GM19193 (cell line): Measurements from ENCODE around the gene ARMC3.

ENCODE experiments used
- POLR2A ChIP-seq: IDR thresholded peaks from 4 replicates; pipeline ENCODE4 v1.6.1; 2011; ENCODE audit not compliant: insufficient read depth, insufficient read length; ENCODE audit errors: extremely low read depth

The ARMC3 gene

GRCh38 chr10:23051855-23052331 lies 124.0 kb downstream of the ARMC3 start:
- no peak for TF ChIP-seq POLR2A

DNA sequence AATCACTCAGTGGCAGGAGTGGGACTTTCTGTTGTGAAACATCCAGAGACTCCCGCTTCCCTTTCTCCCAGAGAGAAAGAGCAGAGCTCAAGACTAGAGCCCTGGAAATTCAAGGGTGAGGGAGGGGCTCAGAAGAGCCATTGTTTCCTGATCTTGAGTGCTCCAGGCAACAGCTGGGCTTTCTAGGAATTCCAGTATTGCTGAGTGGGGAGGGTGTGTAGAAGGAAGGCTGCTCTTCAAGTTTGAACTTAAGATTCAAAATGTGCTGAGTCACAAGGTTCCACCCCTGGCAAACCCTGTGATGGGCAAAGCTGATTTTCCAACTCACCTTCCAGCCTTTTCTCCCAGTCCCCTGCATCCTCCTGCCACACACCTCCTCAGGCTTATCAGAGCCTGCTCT lies 125.2 kb downstream of the ARMC3 start:
- TF ChIP-seq POLR2A, result no peak

GRCh38 chr10:23055424-23056185 lies 127.8 kb downstream of the ARMC3 start:
- no peak for TF ChIP-seq POLR2A

DNA sequence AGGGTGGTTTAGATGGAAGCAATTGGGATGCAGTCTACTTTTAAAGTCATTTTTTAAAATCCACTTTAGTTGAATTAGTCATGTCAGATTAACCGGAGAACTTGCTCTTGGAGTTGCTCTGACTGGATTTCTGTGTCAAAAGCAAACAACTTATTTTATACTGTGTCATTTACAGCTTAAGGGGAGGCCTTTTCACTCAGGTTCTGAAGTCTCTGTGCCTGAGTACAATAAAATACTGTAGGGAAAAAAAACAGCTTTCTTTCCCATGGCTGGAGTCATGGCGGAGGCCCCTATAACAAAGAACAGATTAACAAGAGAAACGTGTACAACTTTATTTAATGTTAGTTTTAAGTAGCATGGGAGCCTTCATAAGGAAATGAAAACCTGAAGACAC lies 128.3 kb downstream of the ARMC3 start:
- TF ChIP-seq POLR2A, result no peak

DNA sequence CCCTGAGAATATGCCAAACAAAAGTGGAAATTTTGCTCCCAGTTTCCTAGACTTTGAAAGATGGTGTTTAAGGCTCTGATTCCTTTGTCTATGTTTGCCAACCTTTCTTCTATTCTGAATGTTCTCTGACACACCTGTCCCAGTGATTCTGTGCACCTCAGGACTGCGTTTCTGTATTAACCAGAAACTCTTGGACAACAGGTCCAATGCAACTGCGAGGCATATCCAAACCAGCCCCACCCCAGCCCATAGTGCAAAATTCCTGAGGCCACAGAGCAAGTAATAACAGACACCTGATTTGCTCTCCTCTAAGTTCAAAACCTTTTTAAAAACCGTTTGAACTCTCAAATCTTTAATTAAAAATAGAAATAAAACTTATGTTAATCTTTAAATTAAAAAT lies 130.5 kb downstream of the ARMC3 start:
- no peak for TF ChIP-seq POLR2A

- no peak for TF ChIP-seq POLR2A
Measured at GRCh38 chr10:23060918-23061317, 133.1 kb downstream of the ARMC3 start.

GRCh38 chr10:23063045-23063972 lies 135.5 kb downstream of the ARMC3 start:
- TF ChIP-seq POLR2A, result no peak

GRCh38 chr10:23063973-23064812 lies 136.3 kb downstream of the ARMC3 start:
- TF ChIP-seq POLR2A, result no peak

- no peak for TF ChIP-seq POLR2A
Measured at GRCh38 chr10:23065181-23065948, 137.5 kb downstream of the ARMC3 start.

- no peak for TF ChIP-seq POLR2A
Measured at GRCh38 chr10:23067337-23067736, 139.5 kb downstream of the ARMC3 start.

- TF ChIP-seq POLR2A, result no peak
Measured at GRCh38 chr10:23067939-23068775, 140.3 kb downstream of the ARMC3 start.

DNA sequence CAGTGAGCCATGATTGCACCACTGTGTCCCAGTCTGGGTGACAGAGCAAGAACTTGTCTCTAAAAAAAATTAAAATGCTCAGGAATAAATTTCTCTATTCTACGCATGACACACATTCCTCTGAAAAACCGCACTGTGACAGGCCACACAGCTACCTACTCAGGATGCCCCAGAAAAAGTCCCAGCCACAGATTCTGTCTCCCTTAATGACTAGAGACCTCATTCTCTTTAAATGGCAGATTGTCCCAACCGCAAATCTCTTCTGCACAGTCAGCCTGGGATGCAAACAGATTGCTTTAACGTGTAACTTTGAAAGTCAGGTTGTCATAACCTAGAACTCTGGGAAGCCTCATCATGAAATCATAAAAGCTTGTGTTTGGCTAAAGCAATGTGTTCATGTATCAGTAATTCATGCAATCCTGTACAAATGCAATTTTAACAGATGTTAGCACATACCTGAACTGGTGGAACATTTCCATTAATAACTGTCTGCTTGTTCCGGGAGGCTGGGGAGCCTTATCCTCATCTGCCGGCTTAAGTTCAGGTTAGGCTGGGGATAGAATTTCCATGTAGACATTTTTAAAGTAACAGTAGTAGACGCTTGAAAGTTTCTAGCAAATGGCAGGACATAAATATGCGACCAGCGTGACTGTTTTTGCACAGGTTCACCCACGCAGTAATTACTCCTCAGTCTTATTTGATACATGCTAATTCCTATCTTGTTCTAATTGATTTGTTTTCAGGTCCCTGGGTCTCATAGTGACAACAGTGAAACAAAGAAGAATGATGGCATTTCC lies 141.4 kb downstream of the ARMC3 start:
- no peak for TF ChIP-seq POLR2A

DNA sequence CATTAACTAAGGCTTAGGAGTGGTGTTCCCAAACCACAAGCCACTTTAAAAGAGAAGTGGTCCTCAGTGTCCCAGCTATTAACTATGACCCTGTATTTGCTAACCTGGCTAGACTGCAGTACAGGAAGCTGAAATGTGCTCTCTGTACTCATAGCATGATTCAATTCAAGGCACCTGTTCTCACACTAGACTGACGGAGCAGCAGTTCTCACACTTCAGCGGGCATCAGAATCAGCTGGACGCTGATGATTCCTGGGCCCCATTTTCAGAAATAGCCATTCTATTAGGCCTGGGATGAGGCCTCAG lies 143.0 kb downstream of the ARMC3 start:
- no peak for TF ChIP-seq POLR2A
